Epithelial cell of proximal tubule (primary cell): ENCODE data around the gene NR3C1. TPM values are rescaled to one million over a fixed set of nuclear protein-coding genes. Genes with fewer than 3 reads are reported as not detected.

Experiments
- DNase-seq: peaks from one replicate; pipeline ENCODE4 v3.0.0-alpha.2; 2011; ENCODE audit warnings: low read depth
- H3K4me3 ChIP-seq: 2 replicates; pipeline ENCODE4 v1.5.1; 2011; ENCODE audit warnings: low read depth, mild to moderate bottlenecking, low read length
- total RNA-seq: library from RNA; depleted of rRNA; stranded (reverse); fragments of >200 nt; gene quantifications from 2 replicates; pipeline ENCODE4 v1.2.3, GENCODE V29; 2015
- TF ChIP-seq, protein P1 (sequence below): conservative IDR thresholded peaks from 2 replicates; pipeline ENCODE4 v1.5.1; 2012; ENCODE audit warnings: low read depth, mild to moderate bottlenecking, low read length

The NR3C1 gene
- total RNA-seq, 1 donor from 2014 or later, result 14.6 TPM

DNA sequence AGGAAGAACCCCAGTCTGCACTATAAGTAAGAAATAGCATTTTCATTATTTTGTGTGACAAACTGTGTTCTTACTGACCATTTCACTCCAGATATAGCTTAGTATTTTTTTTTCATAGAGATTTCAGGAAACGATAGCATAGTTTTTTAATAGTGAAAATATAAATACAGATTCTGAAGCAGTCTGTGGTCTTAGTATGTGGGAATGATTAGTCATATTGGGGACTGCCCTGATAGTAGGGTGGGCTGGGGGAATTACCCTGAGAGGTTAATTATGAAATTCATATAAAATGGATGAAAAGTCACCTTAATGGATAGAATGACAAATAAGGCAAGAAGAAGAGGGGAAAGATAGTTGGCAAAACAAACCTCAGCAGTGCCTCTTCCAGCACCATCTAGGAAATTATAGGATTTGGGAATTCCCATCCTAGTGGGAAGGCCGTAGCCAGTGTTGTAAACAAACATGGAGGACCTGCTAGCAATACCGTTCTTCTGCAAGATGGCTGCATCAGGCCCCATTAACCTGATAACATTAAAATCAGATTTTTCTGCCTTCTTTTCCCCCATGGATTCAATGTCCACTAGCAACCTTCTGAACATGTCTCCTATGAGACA is 23.7 kb upstream of the NR3C1 start:
- H3K4me3 ChIP-seq, result no peak overlapping the region
- no peak for DNase-seq
- TF ChIP-seq, protein P1, sequence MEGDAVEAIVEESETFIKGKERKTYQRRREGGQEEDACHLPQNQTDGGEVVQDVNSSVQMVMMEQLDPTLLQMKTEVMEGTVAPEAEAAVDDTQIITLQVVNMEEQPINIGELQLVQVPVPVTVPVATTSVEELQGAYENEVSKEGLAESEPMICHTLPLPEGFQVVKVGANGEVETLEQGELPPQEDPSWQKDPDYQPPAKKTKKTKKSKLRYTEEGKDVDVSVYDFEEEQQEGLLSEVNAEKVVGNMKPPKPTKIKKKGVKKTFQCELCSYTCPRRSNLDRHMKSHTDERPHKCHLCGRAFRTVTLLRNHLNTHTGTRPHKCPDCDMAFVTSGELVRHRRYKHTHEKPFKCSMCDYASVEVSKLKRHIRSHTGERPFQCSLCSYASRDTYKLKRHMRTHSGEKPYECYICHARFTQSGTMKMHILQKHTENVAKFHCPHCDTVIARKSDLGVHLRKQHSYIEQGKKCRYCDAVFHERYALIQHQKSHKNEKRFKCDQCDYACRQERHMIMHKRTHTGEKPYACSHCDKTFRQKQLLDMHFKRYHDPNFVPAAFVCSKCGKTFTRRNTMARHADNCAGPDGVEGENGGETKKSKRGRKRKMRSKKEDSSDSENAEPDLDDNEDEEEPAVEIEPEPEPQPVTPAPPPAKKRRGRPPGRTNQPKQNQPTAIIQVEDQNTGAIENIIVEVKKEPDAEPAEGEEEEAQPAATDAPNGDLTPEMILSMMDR, result no peak

DNA sequence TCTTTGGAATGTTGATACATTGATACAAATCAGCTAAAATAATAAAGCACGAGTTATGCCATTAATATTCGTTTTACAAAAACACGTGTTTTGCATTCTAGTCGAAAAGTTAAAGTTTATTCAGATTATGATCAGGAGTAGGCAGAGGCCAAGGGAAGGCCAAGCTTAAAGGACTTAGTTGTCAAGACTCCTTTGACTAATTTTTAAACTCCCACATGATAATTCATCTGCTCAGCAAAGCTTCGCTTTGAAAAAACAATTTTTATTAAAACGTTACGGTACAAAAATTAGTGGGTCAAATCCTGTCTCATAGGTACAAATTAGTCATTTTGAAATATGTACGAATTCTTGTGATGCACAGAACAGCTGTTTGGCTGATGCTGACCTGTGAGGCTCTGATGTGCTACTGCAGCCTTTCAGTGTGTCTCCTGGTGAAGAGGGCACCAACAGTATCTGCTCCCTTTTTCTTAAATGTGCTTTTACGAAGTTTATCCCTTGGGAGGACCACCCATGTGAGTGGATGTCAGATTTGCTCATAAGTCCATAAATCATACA is 23.0 kb upstream of the NR3C1 start:
- TF ChIP-seq, protein P1, result no peak
- no peak overlapping the region for H3K4me3 ChIP-seq
- DNase-seq, result no peak

DNA sequence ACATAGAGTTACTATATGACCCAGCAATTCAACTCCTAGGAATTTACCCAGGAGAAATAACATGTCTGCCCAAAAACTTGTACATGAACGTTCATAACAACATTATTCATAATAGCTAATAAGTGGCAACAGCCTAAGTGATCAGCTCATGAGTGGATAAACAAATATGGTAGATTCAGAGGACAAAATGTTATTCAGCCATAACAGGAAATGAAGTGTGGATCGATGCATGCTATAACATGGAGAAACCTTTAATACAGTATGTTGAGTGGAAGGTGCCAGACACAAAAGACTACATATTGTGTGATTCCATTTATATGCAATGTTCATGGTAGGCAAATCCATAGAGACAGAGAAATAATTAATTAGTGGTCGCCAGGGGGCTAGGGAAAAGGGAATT is 22.3 kb upstream of the NR3C1 start:
- TF ChIP-seq, protein P1, result no peak
- no peak for DNase-seq
- H3K4me3 ChIP-seq, result no peak overlapping the region

DNA sequence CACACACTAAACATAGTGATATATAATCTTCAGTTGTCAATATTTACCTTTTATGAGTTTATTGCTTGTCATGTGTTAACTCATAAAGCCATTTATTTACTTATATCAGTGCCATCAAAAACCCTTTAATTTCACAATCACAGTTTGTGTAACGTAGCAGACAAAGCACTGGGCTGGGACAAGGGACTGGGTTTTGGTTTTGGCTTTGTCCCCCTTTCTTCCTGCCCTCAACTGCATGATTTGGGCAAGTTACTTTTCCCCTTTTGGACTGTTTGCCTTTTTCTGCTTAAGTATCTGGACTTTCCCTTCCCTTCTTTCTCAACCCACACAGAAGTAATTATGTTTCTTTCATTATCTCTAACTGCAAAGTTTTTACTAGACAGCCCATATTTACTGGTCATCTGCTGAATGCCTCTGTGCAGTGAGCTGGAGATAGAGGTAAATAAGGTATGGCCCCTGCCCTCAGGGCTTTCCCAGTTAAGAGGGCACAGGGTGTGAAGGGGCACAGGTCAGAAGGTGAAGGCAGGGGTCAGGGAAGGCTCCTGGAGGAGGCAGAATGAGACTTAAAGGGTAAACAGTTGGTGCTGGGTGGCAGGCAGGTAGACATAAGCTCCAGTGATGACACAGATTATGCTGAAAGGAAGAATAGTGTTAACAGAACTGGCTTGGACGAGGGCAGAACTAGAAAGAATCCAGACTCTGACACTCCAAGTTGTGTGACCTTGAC is 14.8 kb upstream of the NR3C1 start:
- TF ChIP-seq, protein P1, result no peak
- DNase-seq, result no peak
- no peak overlapping the region for H3K4me3 ChIP-seq

DNA sequence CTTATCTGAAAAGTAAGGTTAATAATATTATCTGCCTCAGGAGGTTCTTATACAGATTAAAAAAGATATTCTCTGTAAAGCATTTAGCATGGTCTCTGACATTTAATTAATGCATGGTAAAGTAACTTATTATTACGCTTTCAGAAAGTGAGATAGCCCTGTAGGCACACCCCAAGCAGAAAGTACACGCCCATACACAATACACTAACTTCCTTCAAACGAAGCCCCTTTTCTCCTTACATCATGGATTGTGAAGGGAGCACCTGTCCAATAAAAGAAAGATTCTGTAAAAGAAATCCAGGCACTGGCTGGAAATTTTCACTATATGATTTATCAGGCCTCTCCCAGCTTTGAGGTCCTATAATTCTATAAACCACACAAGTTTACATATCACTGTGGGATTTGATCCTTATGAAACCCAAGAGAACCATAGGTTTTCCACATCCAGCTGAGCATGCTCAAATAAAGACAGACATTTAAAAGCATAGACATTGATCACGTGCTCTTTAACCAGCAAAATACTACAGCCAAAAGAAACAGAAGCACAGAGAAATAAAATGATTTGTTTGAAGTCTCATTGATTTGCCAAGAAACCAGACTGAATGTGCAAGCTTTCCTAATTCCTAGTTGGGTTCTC is 14.1 kb upstream of the NR3C1 start:
- TF ChIP-seq, protein P1, result no peak
- H3K4me3 ChIP-seq, result no peak overlapping the region
- no peak for DNase-seq

DNA sequence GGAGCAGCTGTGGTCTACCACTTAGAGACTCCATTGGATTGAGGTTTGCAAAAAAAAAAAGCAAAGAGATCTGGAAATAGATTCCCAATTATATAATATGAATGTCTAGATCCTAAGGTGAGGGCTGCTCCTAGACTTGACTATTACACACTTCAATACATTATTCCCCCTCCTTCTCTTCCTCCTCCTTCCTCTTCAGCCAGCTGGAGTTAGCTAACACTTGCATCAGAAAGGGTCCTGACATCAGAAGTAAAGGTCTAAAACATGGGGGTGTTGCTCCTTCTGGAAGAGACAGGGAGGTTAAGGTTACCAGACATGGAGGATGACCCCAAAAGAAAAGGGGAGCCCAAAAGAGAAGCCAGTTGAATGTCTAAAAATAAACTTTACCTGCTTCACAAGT is 12.9 kb upstream of the NR3C1 start:
- no peak overlapping the region for H3K4me3 ChIP-seq
- TF ChIP-seq, protein P1, result no peak
- no peak for DNase-seq
